ENCODE data around the gene BTAF1.

The BTAF1 gene

DNA sequence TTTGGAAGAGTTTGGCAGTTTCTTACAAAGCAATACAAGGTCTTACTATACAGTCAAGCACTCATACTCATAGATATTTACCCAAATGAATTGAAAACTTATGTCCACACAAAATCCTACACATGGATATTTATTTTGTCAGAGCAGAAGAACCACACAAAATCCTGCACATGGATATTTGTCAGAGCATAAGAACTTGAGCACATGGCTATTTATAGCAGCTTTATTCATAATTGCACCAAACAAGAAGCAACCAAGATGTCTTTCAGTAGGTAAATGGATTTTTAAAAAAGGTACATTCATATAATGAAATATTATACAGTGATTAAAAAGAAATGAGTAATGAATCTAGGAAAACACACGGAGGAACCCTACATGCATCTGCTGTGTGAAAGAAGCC, 115.4 kb downstream of the BTAF1 start:
- no peak for DNase-seq (ENCODE audit: low read depth)
- no peak overlapping the region for H3K4me3 ChIP-seq (replicated peaks; ENCODE audit: low read depth, low read length)
- TF ChIP-seq, protein P1, sequence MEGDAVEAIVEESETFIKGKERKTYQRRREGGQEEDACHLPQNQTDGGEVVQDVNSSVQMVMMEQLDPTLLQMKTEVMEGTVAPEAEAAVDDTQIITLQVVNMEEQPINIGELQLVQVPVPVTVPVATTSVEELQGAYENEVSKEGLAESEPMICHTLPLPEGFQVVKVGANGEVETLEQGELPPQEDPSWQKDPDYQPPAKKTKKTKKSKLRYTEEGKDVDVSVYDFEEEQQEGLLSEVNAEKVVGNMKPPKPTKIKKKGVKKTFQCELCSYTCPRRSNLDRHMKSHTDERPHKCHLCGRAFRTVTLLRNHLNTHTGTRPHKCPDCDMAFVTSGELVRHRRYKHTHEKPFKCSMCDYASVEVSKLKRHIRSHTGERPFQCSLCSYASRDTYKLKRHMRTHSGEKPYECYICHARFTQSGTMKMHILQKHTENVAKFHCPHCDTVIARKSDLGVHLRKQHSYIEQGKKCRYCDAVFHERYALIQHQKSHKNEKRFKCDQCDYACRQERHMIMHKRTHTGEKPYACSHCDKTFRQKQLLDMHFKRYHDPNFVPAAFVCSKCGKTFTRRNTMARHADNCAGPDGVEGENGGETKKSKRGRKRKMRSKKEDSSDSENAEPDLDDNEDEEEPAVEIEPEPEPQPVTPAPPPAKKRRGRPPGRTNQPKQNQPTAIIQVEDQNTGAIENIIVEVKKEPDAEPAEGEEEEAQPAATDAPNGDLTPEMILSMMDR (IDR thresholded peaks at IDR 0.05; ENCODE audit: low read length, missing control alignments): no peak

DNA sequence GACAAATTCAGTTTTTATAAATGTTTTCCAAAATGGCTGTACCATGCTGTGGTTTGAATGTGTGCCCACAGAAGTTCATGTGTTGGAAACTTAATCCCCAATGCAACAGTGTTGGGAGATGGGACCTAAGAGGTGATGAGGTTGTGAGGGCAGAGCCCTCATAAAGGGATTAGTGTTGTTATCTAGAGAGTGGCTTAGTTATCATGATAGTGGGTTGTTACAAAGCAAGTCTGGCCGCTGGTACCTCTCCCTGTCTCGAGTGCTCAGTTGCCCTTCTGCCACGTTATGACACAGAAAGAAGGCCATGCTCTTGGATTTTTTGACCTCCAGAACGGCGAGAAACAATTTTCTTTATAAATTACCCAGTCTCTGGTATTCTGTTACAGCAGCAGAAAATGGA, 119.0 kb downstream of the BTAF1 start:
- no peak for DNase-seq (ENCODE audit: low read depth)
- H3K4me3 ChIP-seq (replicated peaks; ENCODE audit: low read depth, low read length): no peak overlapping the region
- TF ChIP-seq, protein P1 (IDR thresholded peaks at IDR 0.05; ENCODE audit: low read length, missing control alignments): no peak

DNA sequence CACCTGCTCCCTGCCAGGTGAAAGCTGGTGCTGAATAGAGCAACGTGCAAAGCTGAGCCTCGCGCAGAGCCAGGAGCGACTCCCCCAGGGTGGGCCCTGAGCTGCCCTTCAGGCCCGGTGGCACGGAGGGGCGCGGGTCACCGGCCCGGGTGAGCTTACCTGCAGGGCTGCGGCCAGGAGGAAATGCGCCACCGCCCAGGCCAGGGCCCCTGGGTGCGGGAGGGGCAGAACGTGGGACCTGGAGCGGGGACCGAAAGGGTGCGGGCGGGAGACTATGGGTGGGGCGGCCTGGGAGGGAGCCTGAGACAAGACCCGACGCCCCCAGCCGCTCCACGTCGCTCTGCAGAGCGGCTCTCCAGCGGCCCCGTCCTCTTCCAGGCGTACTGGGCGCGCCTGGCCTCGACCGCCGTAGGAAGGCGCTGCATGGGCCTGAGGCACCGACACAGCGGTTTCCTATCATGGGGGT, 122.1 kb downstream of the BTAF1 start:
- no peak for DNase-seq (ENCODE audit: low read depth)
- H3K4me3 ChIP-seq (replicated peaks; ENCODE audit: low read depth, low read length): no peak overlapping the region
- TF ChIP-seq, protein P1 (IDR thresholded peaks at IDR 0.05; ENCODE audit: low read length, missing control alignments): no peak

DNA sequence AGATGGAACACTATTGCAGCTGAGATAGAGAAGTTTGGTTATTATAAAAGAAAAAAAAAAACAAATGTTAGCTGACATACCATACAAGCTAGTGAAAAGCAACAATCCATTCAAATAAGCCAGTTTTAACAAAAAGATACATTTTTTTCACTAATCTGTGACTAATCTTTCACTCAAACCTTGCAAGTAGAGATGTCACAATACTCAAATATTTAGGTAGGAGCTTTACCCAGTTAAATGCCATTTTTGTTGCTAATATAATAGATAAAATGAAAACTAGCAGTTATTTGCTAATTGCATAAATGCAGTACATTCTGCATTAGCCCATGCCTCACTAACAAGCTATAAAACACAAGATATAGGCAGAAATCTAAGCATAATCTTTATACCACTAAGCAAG, 123.6 kb downstream of the BTAF1 start:
- TF ChIP-seq, protein P1 (IDR thresholded peaks at IDR 0.05; ENCODE audit: low read length, missing control alignments): no peak
- no peak overlapping the region for H3K4me3 ChIP-seq (replicated peaks; ENCODE audit: low read depth, low read length)
- peak; percentile 8 for DNase-seq (ENCODE audit: low read depth)

DNA sequence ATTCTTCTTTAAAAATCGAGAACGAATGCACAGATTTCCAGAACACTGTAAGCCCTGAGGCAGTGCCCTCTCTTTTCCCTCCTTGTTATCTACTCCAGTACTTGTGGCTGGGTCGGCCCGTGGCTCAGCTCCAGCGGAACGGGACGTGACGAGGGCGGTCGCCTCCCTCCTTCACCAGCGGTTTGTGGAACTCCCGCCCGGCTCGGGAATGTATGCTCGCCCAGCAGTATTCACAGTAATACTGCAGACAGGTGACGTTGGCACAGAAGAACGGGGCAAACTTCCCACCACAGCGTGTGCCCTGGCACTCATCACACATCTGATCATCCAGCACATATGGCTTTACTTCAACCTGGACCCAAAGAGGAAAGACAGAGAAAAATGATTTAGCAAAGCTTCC, 128.5 kb downstream of the BTAF1 start:
- DNase-seq (ENCODE audit: low read depth): no peak
- TF ChIP-seq, protein P1 (IDR thresholded peaks at IDR 0.05; ENCODE audit: low read length, missing control alignments): no peak

DNA sequence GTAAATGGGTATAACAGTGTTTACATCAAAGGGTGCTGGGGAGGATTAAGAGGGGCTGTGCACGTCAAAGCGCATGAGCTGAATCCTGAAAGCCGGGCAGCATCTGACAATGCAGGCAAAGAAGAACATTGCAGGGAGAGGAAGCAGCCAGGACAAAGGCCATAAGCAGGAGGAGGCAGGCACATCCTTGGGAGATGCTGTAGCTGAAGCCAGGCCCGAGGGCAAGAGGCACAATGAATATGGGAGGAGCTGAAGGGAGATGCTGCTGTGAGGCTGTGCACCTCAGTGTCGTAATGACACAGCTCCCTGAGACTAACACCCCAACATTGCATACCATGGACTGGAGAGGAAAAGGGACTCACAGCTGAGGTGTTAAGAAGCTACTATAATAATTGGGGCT, 129.2 kb downstream of the BTAF1 start:
- DNase-seq (ENCODE audit: low read depth): no peak
- no peak overlapping the region for H3K4me3 ChIP-seq (replicated peaks; ENCODE audit: low read depth, low read length)
- TF ChIP-seq, protein P1 (IDR thresholded peaks at IDR 0.05; ENCODE audit: low read length, missing control alignments): no peak

More for the DNA sequence above, 128.5 kb downstream of the BTAF1 start:
- no peak overlapping the region for H3K4me3 ChIP-seq (replicated peaks; ENCODE audit: low read depth, low read length)

DNA sequence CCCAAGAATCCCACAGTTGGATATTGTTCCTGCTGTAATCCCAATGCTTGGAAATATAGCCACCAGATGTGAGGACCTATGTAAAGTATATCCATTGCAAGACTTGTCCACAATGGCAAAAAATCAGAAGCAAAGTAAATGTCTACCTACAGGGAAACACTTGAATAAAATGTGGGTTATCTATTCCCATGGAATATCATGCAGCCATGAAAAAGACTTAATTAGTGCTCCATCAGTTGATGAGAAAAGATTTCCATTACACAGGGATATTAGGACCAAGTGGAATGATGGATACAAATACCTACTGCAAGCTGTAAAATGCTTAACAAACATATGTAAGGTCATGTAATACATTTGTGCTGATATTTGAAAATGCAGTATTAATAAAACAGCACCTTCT, 131.2 kb downstream of the BTAF1 start:
- TF ChIP-seq, protein P1 (IDR thresholded peaks at IDR 0.05; ENCODE audit: low read length, missing control alignments): no peak
- DNase-seq (ENCODE audit: low read depth): no peak
- H3K4me3 ChIP-seq (replicated peaks; ENCODE audit: low read depth, low read length): no peak overlapping the region
